Measurements from ENCODE around the gene PLEKHA4.
A peak's percentile ranks its signal among the peaks of the same experiment; 100 is the strongest.

PLEKHA4 gene

DNA sequence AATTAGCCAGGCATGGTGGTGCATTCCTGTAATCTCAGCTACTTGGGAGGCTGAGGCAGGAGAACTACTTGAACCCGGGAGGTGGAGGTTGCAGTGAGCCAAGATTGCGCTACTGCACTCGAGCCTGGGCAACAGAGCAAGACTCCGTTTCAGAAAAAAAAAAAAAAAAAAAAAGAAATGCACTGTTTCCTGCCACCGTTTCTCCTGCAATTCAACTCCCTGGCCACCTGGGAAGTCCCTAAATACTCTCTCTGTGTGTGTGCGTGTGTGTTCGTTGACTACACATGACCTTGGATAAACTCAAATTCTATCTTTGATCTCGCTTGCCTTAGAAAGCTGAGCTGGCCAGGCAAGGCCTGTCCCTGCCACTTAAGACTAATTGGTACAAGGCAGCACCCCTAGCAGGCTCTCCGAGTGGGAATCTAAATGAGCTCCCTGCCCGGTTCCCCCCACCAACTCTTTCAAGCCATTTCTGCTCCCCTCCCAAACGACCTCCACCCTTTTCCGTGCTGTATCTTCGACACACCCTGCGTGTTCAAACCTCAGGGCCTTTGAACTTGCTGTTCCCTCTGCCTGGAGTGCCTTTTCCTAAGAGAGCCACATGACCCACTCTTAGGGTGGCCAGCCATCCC lies 52.4 kb downstream of the PLEKHA4 start:
- H3K4me2 ChIP-seq (ENCODE audit: low read length), result peak overlapping the region; percentile 59
- H3K4me1 ChIP-seq, result peaks cover 25% of the 10 kb centered on the region
- H3K9me3 ChIP-seq (ENCODE audit: control insufficient read depth, low read length), result no peaks in the 10 kb centered on the region
- no peaks in the 10 kb centered on the region for H3K36me3 ChIP-seq (ENCODE audit: control insufficient read depth, insufficient read depth, low read length)
- H3K79me2 ChIP-seq, result no peaks in the 10 kb centered on the region
- peak overlapping the region; percentile 31 for H2AFZ ChIP-seq
- TF ChIP-seq, protein P1, sequence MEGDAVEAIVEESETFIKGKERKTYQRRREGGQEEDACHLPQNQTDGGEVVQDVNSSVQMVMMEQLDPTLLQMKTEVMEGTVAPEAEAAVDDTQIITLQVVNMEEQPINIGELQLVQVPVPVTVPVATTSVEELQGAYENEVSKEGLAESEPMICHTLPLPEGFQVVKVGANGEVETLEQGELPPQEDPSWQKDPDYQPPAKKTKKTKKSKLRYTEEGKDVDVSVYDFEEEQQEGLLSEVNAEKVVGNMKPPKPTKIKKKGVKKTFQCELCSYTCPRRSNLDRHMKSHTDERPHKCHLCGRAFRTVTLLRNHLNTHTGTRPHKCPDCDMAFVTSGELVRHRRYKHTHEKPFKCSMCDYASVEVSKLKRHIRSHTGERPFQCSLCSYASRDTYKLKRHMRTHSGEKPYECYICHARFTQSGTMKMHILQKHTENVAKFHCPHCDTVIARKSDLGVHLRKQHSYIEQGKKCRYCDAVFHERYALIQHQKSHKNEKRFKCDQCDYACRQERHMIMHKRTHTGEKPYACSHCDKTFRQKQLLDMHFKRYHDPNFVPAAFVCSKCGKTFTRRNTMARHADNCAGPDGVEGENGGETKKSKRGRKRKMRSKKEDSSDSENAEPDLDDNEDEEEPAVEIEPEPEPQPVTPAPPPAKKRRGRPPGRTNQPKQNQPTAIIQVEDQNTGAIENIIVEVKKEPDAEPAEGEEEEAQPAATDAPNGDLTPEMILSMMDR (IDR thresholded peaks at IDR 0.05), result no peak
- H3K4me3 ChIP-seq (ENCODE audit: low read depth, low read length), result peak overlapping the region; percentile 19
- peak overlapping the region; percentile 73 for H3K27ac ChIP-seq
- no peak overlapping the region for H3K9ac ChIP-seq
- no peaks in the 10 kb centered on the region for H3K27me3 ChIP-seq (ENCODE audit: control insufficient read depth, insufficient read depth, low read length)

DNA sequence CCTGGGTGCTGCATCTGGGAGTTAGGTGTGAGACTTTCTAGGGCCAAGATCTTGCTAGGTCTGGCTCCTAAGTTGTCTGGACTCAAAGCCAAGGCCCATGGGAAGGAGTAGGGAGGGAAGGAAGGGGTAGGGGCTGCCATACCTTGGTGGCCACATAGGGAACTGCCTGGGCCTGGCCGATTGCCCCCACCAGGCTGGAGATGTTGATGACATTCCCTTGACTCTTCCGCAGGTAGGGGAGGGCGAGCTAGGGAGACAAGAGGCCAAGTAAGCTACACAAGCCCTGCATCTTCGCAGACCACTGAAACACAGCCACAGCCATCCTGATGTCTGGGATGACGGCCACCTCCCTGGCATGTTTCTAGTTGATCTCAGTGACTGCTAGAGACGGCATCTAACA lies 53.5 kb downstream of the PLEKHA4 start:
- Histone ChIP-seq H3K27me3 (ENCODE audit: control insufficient read depth, insufficient read depth, low read length) (no peaks in the 10 kb centered on the region), H3K79me2 (no peaks in the 10 kb centered on the region), H3K9me3 (ENCODE audit: control insufficient read depth, low read length) (no peaks in the 10 kb centered on the region), H2AFZ (no peak overlapping the region), H3K27ac (peak overlapping the region; percentile 73), H3K36me3 (ENCODE audit: control insufficient read depth, insufficient read depth, low read length) (no peaks in the 10 kb centered on the region), H3K4me2 (ENCODE audit: low read length) (no peak overlapping the region), H3K9ac (no peak overlapping the region), H3K4me1 (peaks cover 25% of the 10 kb centered on the region), H3K4me3 (ENCODE audit: low read depth, low read length) (no peak overlapping the region)
- TF ChIP-seq, protein P1 (IDR thresholded peaks at IDR 0.05), result no peak

DNA sequence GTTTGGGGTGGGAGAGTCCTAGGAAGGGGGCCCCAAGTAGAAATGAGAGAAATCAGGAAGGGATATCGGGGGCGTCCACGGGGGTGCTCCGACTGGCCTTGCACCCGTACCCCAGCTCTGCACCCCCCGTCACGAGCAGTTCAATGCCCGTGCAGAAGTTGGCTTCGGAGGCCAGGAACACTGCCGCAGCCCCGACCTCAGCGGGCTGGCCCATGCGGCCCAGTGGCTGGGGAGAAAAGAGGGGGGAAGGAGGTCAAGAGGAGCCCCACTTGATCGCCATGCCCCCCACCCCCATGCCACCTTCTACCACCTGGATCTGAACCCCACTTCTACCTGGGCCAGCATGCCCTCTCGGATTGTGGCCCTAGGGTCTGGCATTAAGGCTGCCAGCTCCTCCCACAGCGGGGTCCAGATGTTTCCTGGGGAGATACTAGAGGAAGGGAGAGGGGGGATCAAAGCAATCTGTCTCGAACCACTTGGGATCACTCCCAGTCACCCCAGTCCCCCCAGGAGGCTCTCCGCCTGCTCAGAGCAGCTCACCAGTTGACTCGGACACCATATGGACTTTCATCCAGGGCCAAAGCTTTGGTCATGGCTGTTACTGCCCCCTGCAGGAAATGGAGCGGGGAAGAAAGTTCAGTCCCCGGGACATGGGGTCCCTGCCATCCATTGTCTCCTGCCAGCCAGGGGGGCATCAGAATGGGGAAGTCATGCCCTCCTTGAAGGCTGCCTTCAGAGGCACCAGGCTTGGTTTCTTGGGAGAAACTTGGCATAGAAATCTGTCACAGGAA lies 55.1 kb downstream of the PLEKHA4 start:
- H3K4me2 ChIP-seq (ENCODE audit: low read length), result no peak overlapping the region
- H3K79me2 ChIP-seq, result no peaks in the 10 kb centered on the region
- no peak overlapping the region for H3K9ac ChIP-seq
- TF ChIP-seq, protein P1 (IDR thresholded peaks at IDR 0.05), result no peak
- peak overlapping the region; percentile 75 for H3K27ac ChIP-seq
- H3K27me3 ChIP-seq (ENCODE audit: control insufficient read depth, insufficient read depth, low read length), result no peaks in the 10 kb centered on the region
- no peak overlapping the region for H3K4me3 ChIP-seq (ENCODE audit: low read depth, low read length)
- H3K9me3 ChIP-seq (ENCODE audit: control insufficient read depth, low read length), result no peaks in the 10 kb centered on the region
- H3K36me3 ChIP-seq (ENCODE audit: control insufficient read depth, insufficient read depth, low read length), result no peaks in the 10 kb centered on the region
- peaks cover 10% of the 10 kb centered on the region for H3K4me1 ChIP-seq
- no peak overlapping the region for H2AFZ ChIP-seq

DNA sequence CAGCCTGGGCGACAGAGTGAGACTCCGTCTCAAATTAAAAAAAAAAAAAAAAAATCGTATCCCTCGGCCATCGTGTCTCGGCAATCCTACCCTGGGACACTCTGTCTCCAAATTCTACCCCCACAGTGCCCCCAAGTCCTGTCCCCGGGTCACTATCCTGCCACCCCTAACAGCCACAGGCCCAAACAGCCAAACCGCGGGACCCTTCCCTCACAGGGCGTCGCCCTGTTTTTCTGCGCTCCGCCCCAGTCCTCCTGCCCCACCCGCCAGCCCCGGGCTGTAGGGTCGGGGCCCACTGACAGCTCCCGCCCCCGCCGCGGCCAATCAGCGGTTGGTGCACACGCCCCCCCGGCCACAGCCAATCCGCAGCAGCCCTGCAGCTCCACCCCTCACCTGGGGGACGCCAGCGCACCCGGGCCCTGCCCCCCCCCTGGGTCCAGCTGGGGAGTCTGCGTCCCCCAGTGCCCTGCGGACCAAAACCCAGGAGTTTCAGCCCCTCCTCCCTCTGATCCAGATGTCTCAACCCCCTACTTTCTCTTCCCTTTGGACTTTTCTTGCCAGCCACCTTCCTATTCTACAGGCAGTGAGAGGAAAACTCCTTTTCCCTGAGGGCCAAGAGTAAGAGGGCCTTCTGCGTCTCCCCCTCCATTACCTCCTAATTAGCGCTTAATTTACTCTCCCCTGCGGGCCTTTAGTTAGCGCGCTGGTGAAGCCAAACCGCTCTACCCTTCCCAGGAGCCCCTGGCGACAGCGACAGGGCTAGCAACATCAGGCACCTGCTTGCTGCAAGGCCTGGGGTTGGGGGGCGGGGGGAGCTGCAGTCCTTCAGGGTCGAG lies 56.1 kb downstream of the PLEKHA4 start:
- peaks cover 10% of the 10 kb centered on the region for H3K4me1 ChIP-seq
- TF ChIP-seq, protein P1 (IDR thresholded peaks at IDR 0.05), result no peak
- H3K36me3 ChIP-seq (ENCODE audit: control insufficient read depth, insufficient read depth, low read length), result no peaks in the 10 kb centered on the region
- H3K9me3 ChIP-seq (ENCODE audit: control insufficient read depth, low read length), result no peaks in the 10 kb centered on the region
- H3K9ac ChIP-seq, result no peak overlapping the region
- H3K4me2 ChIP-seq (ENCODE audit: low read length), result peak overlapping the region; percentile 57
- H3K27ac ChIP-seq, result peak overlapping the region; percentile 75
- peak overlapping the region; percentile 80 for H2AFZ ChIP-seq
- no peaks in the 10 kb centered on the region for H3K79me2 ChIP-seq
- peak overlapping the region; percentile 45 for H3K4me3 ChIP-seq (ENCODE audit: low read depth, low read length)
- no peaks in the 10 kb centered on the region for H3K27me3 ChIP-seq (ENCODE audit: control insufficient read depth, insufficient read depth, low read length)
